CD1c-positive myeloid dendritic cell (primary cell): ENCODE measurements around the gene CAV1.
"Not testable (repeated sequence)": the region's sequence is repeated elsewhere in the genome, so short reads cannot be mapped to it uniquely, and the experiment has no call there.

ENCODE experiments used
- DNase-seq: peaks from one replicate; pipeline ENCODE4 v3.0.0-alpha.2; 2016; ENCODE audit errors: extremely low spot score

Gene CAV1, protein sequence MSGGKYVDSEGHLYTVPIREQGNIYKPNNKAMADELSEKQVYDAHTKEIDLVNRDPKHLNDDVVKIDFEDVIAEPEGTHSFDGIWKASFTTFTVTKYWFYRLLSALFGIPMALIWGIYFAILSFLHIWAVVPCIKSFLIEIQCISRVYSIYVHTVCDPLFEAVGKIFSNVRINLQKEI

DNA sequence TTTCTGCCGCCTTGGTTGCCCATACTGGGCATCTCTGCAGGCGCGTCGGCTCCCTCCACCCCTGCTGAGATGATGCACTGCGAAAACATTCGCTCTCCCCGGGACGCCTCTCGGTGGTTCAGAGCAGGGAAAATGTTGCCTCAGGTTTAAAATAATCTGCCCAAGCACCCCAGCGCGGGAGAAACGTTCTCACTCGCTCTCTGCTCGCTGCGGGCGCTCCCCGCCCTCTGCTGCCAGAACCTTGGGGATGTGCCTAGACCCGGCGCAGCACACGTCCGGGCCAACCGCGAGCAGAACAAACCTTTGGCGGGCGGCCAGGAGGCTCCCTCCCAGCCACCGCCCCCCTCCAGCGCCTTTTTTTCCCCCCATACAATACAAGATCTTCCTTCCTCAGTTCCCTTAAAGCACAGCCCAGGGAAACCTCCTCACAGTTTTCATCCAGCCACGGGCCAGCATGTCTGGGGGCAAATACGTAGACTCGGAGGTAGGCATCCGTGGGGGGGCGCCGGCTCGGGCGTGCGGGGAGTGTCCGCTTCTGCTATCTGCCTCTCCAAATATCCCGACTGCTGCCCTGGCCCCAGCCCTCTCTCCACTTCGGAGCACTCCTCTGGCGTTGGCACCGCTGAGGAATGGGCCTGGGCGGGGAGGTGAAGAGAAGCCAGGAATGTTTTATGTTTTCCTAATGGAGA, at the start of gene CAV1:
Gene CAV1, plus strand, starts transcription at position 428 of the 689 bp plus-strand sequence. Its CDS starts 27 bp downstream, at position 455.
- peak; percentile 35 for DNase-seq

DNA sequence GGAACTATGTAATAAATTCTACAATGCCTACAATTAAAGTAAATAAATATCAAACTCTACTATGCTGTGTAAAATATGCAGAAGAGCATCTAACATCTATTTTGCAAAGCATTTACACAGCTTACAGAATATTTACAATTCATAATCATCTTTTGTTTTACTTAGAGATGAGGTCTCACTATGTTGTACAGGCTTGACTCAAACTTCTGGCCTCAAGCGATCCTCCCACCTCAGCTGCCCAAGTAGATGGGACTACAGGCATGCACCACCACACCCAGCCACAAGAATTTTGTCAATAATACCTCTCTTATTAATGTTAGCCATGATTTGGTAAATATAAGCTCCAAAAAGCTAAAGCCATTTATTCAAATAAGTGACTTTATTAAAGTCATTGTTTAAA, 47.2 kb upstream of the CAV1 start:
- no peak for DNase-seq

DNA sequence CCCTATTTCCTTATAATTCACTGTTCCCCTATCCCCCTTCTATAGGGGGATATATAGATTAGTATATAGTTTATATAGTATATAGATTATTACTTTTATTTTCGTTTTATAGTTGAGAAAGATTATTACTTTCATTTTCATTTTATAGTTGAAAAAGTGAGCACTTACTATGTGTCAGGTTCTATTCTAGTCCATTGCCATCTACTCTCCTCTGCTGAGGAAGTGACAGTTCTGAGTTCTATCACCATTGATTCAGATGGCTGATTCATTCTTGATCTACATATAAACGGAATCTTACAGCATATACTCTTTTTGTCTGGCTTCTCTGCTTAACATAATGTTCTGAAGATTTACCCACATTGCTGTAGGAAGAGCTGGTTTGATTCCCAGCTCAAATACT, 46.0 kb upstream of the CAV1 start:
- DNase-seq, result no peak

DNA sequence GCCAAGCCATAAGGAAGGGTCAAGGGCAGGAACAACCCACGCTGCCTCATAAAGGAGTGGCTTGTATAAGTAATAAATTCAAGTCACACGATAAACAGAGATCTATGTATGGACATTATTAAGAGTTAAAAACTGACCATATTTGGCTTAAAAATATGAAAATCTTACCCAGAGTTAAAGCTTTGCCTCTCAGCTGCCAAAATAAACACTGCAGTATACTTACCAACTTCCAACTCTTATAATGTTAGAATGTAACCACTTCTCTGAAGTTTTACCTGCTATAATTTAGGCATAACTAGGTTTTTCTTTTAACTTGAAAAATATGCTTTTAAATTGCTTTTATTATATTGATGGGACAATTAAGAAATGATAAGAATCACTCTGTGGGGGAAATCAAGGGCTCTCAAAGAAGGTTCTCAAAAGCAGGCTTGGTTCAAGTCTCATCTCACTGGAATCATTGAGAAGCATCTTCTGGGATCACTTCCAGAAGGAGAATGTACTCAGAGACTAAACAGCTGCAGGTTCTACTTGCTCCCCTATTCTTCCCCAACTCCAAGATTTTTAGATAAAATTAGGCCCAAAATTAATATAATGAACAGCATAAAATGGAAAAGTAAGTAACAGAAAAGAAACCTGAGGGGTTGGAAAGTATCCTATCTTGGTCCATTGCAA, 41.4 kb upstream of the CAV1 start:
- no peak for DNase-seq

DNA sequence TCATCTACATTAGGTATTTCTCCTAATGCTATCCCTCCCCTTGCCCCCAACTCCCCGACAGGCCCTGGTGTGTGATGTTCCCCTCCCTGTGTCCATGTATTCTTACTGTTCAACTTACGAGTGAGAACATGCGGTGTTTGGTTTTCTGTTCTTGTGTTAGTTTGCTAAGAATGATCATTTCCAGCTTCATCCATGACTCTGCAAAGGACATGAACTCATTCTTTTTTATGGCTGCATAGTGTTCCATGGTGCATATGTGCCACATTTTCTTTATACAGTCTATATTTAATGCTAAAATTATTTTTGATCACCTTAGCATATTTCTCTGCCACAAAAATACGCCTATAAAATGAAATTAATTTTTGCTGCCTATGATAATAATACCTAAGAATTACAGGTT, 40.4 kb upstream of the CAV1 start:
- not testable (repeated sequence) for DNase-seq

DNA sequence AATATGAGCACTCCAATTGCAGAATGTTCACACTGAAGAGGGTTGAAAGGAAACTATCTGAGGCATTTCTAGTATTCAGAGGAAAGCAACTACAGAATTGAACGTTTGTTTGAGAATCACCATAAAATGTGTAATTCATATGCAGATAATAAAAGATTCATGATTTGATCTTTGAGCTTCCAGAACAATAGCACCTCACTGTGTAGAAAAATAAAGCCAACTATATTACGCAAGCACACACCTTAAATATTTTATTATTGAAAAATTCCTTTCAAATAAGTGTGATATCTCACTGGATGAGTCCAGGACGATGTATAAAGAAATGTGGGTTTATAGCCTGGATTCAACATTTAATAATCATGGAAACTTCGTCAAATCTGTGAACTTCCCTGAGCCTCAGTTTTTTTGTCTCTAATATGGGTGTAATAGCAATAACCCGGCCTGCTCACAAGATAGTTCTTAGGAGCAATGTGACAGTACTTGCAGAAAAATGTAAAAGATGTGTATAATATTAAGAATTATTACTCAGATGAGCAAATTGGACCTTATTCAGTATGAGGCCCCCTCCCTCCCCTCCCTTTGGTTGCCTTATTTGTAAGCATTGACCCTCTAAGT, 36.8 kb upstream of the CAV1 start:
- DNase-seq, result no peak

DNA sequence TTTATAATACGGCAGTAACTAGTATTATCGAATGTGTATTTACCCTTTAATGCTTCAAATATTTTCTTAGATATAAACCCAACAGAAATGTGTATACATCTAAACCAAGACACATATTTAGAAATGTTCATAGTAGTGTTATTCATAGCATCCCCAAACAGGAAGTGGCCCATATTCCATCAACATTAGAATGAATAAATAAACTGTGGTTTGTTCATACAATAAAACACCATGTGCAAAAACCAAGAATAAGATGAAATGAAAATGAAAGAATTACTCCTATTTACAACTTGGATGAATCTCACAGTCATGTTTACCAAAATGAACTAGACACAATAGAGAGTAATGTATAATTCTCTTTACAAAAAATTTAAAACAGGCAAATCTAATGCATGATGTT, 34.5 kb upstream of the CAV1 start:
- no peak for DNase-seq

DNA sequence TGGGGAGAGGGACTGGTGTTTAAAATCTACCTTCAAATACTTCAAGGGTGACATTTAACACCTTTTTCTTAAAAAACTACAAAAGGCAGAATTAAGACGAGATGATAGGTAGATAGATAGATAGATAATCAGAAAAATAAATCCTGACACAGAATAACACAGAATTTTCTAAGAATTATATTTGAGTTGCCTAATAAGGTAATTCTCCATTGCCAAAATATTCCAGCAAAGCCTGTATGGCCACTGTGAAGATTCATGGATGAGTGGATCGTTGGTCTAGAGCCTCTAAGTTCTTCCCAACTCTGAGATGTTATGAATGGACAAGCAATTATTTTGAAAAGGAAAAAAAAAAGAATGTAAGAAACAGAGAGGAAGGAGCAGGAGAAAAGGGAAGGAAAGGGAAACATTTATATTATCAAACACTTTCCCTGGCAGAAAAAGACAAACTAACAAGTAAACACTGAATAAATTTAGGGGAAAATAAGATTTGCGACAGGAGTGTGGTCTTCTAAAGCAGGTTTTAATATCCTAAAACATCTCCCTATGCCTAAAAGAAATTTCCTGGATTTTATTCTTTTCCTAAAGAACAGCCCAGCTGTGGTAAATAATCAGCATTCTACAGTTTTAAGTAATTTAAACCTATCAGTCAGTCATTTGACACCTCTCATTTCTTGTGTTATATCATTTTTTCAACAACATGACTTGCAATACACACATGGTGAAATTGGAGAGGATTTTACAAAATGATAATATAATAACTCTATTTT, 32.8 kb upstream of the CAV1 start:
- DNase-seq, result no peak

DNA sequence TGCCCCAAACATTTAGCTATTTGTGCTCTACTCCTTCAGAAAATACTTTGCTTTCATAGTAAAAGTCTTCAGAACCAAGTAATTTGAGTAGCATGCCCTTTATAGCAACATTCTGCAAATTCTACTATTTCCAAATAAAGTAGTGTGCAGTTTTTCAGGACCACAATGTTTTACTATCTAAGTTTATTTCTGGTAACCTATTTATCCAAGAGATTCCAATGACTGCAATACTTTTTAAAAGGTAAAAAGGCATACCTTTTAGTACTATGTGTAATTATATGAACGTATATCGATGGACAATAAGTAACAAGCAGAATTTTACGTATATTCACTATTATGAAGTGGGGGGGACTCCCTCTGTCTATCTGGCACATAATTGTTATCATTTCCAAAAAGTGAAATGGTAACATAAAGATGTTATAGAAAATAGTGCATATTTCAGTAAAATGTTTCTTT, 32.2 kb upstream of the CAV1 start:
- DNase-seq, result no peak

DNA sequence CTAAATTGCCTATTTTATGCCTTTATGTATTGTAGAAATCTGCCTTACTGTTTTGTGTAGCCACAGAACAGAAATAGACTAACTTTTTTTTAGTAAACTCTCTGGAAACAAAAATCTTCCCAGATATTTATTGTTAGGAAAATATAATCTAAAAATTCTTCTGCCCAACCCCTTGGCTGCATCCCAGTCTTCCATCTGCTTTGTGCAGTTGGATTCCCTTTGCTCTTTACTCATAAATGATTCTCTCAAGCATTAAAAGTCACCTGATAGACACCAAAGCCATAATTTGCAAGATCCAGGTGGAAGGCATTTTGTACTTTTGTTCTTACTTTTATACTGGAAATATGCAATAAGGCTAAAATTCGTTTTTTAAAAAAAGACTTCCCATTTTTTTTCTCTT, 31.4 kb upstream of the CAV1 start:
- DNase-seq, result no peak

DNA sequence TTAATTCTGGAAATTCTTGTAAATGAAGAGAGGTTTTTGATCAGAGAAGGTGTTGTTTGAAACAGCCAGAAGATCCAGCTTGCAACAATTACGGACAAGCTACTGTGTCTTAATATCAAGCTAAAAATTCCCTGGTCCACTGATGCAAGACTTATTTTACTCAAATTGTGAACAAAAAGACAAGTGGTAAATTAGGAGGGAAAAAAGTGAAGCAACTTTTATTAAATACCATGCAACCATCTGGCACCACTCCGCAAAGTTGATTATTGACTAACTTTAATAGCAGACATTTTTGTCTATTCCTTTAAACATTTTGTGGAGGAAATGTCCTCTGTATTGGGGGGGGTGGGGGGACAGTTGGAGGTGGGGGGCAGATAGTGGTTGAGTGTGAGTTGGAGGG, 30.4 kb upstream of the CAV1 start:
- no peak for DNase-seq

DNA sequence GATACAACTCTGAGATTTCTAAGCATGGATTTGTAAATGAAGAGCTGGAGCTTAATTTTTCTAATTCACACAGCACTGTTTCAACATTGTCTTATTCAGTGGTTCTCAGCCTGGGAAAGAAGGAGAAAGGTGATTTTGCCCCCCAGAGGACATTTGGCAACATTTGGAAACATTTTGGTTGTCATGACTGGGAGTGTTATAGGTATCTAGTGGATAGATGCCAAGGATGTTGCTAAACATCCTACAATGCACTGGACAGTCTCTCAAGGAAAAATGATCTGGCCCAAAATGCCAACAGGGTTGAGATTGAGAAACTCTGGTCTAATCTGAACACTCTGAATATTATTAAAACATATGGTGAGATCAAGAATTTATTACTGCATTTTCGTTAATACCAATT, 29.1 kb upstream of the CAV1 start:
- no peak for DNase-seq

DNA sequence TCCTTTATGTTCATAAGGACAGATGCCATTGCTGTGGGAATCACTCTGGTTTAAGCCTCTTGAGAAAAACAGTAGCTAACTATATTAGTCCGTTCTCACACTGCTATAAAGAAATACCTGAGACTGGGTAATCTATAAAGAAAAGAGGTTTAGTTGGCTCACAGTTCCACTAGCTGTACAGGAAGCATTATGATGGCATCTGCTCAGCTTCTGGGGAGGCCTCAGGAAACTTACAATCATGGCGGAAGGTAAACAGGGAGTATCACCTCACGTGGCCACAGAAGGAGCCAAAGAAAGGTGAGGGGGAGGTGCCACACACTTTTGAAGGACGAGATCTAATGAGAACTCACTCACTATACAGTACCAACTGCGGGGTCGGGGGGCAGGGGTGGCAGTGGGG, 28.2 kb upstream of the CAV1 start:
- no peak for DNase-seq

DNA sequence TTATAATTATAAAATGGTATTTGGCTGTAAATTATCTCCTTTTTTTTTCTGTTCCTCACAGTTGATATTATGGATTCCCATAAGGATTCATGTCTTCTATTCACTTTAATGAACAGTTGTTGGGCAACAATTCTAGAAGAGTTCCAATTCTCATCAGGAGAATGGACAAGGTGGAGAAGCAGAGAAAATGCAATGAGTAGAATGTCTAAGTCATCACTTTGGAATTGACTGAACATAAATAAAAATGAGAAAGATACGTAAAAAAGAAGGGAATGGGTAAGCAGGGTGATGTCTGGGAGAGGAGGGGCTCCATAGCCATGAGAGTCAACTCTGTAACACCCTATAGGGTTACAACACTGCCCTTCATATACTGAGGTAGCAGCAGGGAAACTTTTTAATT, 27.1 kb upstream of the CAV1 start:
- DNase-seq, result no peak

DNA sequence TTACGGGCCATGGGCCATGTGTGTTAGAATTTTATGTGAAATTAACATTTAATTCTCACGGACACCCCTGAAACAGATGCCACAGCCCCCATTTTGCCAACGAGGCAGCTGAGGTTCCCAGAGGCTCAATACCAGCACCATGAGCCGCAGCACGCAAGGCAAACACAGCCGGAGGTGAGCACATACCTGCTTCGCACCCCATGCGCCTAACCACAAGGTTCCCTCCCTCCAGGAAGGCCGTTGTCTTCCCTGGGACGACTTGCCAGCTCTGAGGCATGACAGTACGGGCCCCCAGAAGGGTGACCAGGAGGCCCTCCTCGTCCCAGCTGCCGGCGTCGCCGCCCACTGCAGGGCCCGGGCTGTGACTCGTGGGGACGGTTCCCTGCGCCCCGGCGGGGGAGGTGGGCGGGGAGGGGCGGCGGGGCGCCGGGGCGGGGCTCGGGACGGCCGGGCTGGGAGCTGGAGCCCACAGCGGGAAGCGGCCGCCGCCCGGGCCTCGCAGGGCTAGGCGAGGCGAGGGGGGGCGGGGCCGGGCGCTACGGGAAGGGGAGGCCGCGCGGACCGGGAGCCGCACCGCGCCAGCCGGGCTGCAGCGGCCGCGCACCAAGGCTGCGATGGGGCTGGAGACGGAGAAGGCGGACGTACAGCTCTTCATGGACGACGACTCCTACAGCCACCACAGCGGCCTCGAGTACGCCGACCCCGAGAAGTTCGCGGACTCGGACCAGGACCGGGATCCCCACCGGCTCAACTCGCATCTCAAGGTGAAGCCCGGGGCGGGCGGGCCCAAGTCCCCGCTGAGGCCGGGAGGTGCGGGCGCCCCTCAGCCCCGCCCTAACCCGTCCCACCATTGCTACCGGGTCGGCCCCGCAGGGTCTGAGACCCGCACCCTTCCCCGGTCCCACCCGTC, 25.4 kb upstream of the CAV1 start, which contains the start of gene CAV2:
Gene CAV2, plus strand, starts transcription at position 571 of the 910 bp plus-strand sequence. Its CDS starts 44 bp downstream, at position 615.
- DNase-seq, result peak; percentile 56

DNA sequence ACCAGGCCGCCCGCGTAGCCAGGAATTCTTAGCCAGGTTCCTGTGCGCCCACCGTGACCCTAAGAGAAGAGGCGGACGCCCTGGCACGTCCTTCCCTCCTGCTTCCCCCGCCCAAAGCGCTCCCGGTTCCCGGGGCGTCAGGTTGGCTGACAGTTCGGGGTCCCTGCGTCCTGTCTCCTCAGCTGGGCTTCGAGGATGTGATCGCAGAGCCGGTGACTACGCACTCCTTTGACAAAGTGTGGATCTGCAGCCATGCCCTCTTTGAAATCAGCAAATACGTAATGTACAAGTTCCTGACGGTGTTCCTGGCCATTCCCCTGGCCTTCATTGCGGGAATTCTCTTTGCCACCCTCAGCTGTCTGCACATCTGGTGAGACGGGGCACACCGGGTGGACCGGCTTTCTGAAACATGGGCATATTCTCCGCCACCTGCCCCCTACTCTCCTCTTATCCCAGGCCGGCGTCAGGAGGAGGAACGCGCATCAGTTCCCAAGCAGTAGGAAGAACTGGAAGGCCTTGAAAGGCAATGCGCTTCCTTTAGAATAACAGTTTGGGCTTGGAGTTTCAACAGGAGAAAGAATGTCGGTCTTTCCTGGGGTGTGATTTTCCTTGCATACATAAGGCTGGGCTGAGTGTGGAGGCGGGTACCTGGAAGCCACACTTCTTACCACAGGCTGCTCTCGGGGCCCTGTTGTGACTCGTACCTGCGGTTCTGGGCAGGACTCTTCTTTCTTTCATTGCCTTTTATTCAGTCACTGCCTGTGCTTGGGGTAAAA, 24.6 kb upstream of the CAV1 start:
- DNase-seq, result no peak

DNA sequence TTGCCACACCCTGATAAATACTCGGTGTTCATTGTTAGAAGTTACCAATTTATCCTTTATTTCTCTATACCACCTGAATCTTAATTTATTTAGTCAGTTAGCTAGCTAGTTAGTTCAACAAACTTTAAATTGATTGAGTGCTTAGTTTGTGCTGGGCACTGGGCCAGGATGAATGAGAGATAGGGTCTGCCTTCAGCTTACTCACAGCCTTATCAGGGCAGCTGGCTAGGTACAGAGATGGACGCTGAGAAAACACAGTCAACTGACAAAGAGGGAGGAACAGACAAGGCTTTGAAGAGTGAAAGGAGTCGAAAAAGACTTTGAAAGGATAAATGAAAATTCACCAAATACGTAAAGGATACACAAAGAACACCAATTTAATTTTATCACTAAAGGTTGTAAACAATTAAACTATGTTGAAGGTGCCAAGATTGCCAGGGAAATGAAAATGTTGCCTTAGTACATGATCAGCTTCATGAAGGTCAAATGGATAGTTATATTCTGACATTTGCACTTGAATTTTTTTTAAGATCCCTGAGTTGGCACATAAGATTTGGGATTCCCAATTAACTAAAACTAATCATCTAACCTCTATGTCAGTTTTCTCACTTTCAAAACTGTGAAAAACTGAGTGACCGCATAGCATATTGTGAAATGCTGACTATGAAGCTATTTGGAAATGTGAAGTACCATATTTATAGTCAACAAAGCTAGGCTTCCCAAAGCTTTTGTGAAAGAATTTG, 23.2 kb upstream of the CAV1 start:
- no peak for DNase-seq

DNA sequence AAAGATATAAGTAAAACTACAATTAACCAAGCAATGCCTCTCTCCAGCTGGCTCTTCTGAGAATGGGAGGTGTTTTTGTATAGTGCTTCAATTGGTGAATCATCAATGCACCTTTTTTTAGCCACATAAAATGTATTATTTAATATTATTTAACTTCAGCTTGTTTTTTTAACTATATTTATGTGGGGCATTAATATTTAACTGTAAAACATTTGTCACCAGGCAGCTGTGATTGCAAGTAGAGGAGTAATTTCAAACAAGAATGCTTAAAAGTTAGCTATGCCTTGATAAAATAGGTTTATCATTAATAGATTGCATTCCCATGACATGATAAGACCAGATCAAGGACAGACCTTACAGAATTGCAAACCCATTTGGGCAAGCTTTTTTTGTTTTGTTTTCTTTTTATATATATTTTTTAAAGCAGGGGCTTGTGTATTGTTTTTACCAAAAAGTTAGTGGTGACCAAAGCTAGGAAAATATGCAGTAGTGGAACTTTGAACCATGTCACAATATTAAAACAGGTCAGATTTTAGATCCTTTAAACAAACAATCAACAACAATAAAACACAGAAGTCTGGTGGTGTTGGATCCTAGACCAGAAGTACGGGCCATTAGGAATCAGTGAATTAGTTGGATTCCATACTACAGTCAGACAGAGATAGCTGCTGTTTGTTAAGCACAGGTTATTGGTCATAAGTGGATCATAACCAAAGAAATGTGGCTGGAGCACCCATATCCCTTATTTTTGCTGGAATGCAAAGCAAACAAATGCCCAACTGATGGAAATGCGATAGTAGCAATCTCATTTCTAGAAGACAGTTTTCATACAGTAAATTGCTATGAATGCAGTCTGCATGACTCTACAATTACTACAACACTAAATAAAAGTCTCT, 22.4 kb upstream of the CAV1 start:
- DNase-seq, result no peak
